ENCODE data around the gene KAZN. TPM values are rescaled to one million over a fixed set of nuclear protein-coding genes. Genes with fewer than 3 reads are reported as not detected.
A peak's percentile ranks its signal among the peaks of the same experiment; 100 is the strongest.

KAZN gene
- total and polyA plus RNA-seq, 2 donors, result 7.2 to 8.4 TPM

- no peak for DNase-seq (ENCODE audit: extremely low spot score)
- no peak overlapping the region for H3K4me3 ChIP-seq (ENCODE audit: low read depth, low read length)
- no peaks in the 10 kb centered on the region for H3K4me1 ChIP-seq (ENCODE audit: insufficient read depth)
- 72% methylated on average over 5 of the region's 5 CpGs for WGBS
- H3K36me3 ChIP-seq (ENCODE audit: insufficient read depth), result no peaks in the 10 kb centered on the region
- no peak overlapping the region for H3K27ac ChIP-seq (ENCODE audit: low read depth)
Observed at GRCh38 chr1:14594045-14594444, 4.4 kb upstream of the KAZN start.

DNA sequence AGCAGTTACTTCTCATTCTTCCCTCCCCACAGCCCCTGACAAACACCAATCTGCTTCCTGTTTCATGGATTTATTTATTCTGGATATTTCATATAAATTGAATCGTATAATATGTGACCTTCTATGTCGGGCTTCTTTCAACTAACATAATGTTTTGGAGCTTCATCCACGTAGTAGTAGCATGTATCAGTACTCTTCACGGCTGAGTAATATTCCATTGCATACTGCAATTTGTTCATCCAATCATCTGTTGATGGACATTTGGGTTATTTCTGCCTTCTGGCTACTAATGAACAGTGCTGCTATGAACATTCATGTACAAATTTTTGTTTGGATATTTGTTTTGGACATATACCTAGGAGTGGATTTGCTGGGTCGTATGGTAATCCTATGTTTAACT is 1.9 kb upstream of the KAZN start:
- Histone ChIP-seq H3K4me1 (ENCODE audit: insufficient read depth) (no peaks in the 10 kb centered on the region), H3K27ac (ENCODE audit: low read depth) (no peak overlapping the region), H3K36me3 (ENCODE audit: insufficient read depth) (no peaks in the 10 kb centered on the region), H3K4me3 (ENCODE audit: low read depth, low read length) (no peak overlapping the region)
- WGBS, result 88% methylated on average over 5 of the region's 5 CpGs
- no peak for DNase-seq (ENCODE audit: extremely low spot score)

- no peaks in the 10 kb centered on the region for H3K36me3 ChIP-seq (ENCODE audit: insufficient read depth)
- no peak overlapping the region for H3K27ac ChIP-seq (ENCODE audit: low read depth)
- WGBS, result 55% methylated on average over 10 of the region's 10 CpGs
- H3K4me3 ChIP-seq (ENCODE audit: low read depth, low read length), result no peak overlapping the region
- no peaks in the 10 kb centered on the region for H3K4me1 ChIP-seq (ENCODE audit: insufficient read depth)
- no peak for DNase-seq (ENCODE audit: extremely low spot score)
Observed at GRCh38 chr1:14597343-14598006, 1.0 kb upstream of the KAZN start.

- Histone ChIP-seq H3K4me1 (ENCODE audit: insufficient read depth) (no peaks in the 10 kb centered on the region), H3K4me3 (ENCODE audit: low read depth, low read length) (peak overlapping the region; percentile 70), H3K36me3 (ENCODE audit: insufficient read depth) (no peaks in the 10 kb centered on the region), H3K27ac (ENCODE audit: low read depth) (no peak overlapping the region)
- no peak for DNase-seq (ENCODE audit: extremely low spot score)
- WGBS, result 3% methylated on average over 26 of the region's 26 CpGs
Observed at GRCh38 chr1:14598007-14598497, 433 bp upstream of the KAZN start.

DNA sequence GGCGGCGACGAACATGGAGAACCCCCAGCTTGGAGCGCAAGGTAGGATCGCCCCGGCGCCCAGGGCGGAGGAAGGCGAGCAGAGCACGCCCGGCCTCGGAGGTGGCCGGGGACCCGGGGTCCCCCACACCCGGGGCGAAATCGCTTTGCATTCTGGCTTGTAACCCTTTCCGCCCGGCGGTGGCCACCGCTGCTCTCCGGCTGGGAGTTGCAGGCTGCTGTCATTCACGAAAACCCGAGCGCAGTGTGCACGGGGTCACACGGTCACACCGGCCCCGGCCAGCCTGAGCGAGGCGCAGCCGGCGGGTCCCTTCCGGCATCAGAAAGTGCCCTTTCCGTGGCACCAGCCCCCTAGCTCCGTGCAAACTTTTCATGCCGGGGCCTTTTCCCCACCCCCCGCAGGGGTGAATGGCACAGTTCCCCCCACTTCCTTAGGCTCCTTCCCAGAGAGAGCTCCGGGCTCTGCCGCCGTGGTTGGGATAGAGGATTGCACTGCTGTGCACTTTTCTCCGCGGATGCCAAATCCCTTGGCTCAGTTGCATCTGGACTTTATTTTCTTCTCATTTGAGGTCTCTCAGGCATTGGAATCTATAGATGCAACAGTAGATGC is 802 bp downstream of the KAZN start:
- H3K27ac ChIP-seq (ENCODE audit: low read depth), result no peak overlapping the region
- 1% methylated on average over 43 of the region's 43 CpGs for WGBS
- no peaks in the 10 kb centered on the region for H3K4me1 ChIP-seq (ENCODE audit: insufficient read depth)
- no peak for DNase-seq (ENCODE audit: extremely low spot score)
- H3K36me3 ChIP-seq (ENCODE audit: insufficient read depth), result no peaks in the 10 kb centered on the region
- H3K4me3 ChIP-seq (ENCODE audit: low read depth, low read length), result peak overlapping the region; percentile 70

GRCh38 chr1:14599800-14600199 is 1.3 kb downstream of the KAZN start:
- no peak overlapping the region for H3K27ac ChIP-seq (ENCODE audit: low read depth)
- H3K36me3 ChIP-seq (ENCODE audit: insufficient read depth), result no peaks in the 10 kb centered on the region
- 24% methylated on average over 6 of the region's 6 CpGs for WGBS

GRCh38 chr1:14600405-14601112 is 2.1 kb downstream of the KAZN start:
- H3K27ac ChIP-seq (ENCODE audit: low read depth), result no peak overlapping the region
- H3K36me3 ChIP-seq (ENCODE audit: insufficient read depth), result no peaks in the 10 kb centered on the region
- H3K4me3 ChIP-seq (ENCODE audit: low read depth, low read length), result no peak overlapping the region
- no peak for DNase-seq (ENCODE audit: extremely low spot score)
- H3K4me1 ChIP-seq (ENCODE audit: insufficient read depth), result no peaks in the 10 kb centered on the region
- 59% methylated on average over 12 of the region's 12 CpGs for WGBS

More at GRCh38 chr1:14599800-14600199, 1.3 kb downstream of the KAZN start:
- DNase-seq (ENCODE audit: extremely low spot score), result no peak
- no peak overlapping the region for H3K4me3 ChIP-seq (ENCODE audit: low read depth, low read length)
- H3K4me1 ChIP-seq (ENCODE audit: insufficient read depth), result no peaks in the 10 kb centered on the region

- DNase-seq (ENCODE audit: extremely low spot score), result no peak
- Histone ChIP-seq H3K4me1 (ENCODE audit: insufficient read depth) (no peaks in the 10 kb centered on the region), H3K4me3 (ENCODE audit: low read depth, low read length) (no peak overlapping the region), H3K27ac (ENCODE audit: low read depth) (no peak overlapping the region), H3K36me3 (ENCODE audit: insufficient read depth) (no peaks in the 10 kb centered on the region)
- WGBS, result 18% methylated on average over 9 of the region's 9 CpGs
Observed at GRCh38 chr1:14602136-14602535, 3.7 kb downstream of the KAZN start.

DNA sequence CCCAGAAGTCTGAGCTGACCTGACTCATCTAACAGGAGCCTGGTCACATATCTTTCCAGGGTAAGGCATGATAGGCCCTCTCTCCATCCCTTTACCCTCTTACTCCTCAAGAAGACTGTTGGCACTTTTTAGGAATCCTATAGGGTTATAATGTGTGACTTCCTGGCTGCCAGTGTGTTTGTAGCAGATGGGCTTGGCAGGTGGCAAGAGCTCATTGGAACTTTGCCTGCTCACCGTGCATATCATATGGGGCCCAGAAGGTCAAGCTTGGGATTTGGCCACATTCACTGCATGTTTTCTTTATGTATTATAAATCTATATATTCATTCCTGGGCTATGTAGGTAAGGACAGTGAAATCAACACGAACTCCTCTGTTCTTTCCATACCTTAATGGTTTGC is 5.2 kb downstream of the KAZN start:
- H3K36me3 ChIP-seq (ENCODE audit: insufficient read depth), result no peaks in the 10 kb centered on the region
- no peak for DNase-seq (ENCODE audit: extremely low spot score)
- no peak overlapping the region for H3K27ac ChIP-seq (ENCODE audit: low read depth)
- 94% methylated on average over 2 of the region's 2 CpGs for WGBS
- H3K4me3 ChIP-seq (ENCODE audit: low read depth, low read length), result no peak overlapping the region
- no peaks in the 10 kb centered on the region for H3K4me1 ChIP-seq (ENCODE audit: insufficient read depth)

- Histone ChIP-seq H3K4me1 (ENCODE audit: insufficient read depth) (no peaks in the 10 kb centered on the region), H3K36me3 (ENCODE audit: insufficient read depth) (no peaks in the 10 kb centered on the region), H3K4me3 (ENCODE audit: low read depth, low read length) (no peak overlapping the region), H3K27ac (ENCODE audit: low read depth) (no peak overlapping the region)
- no peak for DNase-seq (ENCODE audit: extremely low spot score)
- 95% methylated on average over 5 of the region's 5 CpGs for WGBS
Observed at GRCh38 chr1:14604414-14604813, 5.9 kb downstream of the KAZN start.

GRCh38 chr1:14605945-14606344 is 7.5 kb downstream of the KAZN start:
- DNase-seq (ENCODE audit: extremely low spot score), result no peak
- Histone ChIP-seq H3K27ac (ENCODE audit: low read depth) (no peak overlapping the region), H3K36me3 (ENCODE audit: insufficient read depth) (no peaks in the 10 kb centered on the region), H3K4me3 (ENCODE audit: low read depth, low read length) (no peak overlapping the region), H3K4me1 (ENCODE audit: insufficient read depth) (no peaks in the 10 kb centered on the region)
- WGBS, result 97% methylated on average over 1 of the region's 1 CpG

GRCh38 chr1:14606632-14607031 is 8.1 kb downstream of the KAZN start:
- Histone ChIP-seq H3K27ac (ENCODE audit: low read depth) (no peak overlapping the region), H3K4me1 (ENCODE audit: insufficient read depth) (no peaks in the 10 kb centered on the region), H3K4me3 (ENCODE audit: low read depth, low read length) (no peak overlapping the region), H3K36me3 (ENCODE audit: insufficient read depth) (no peaks in the 10 kb centered on the region)
- WGBS, result 45% methylated on average over 1 of the region's 1 CpG
- no peak for DNase-seq (ENCODE audit: extremely low spot score)

GRCh38 chr1:14607295-14607694 is 8.8 kb downstream of the KAZN start:
- DNase-seq (ENCODE audit: extremely low spot score), result no peak
- no peaks in the 10 kb centered on the region for H3K36me3 ChIP-seq (ENCODE audit: insufficient read depth)
- no peak overlapping the region for H3K27ac ChIP-seq (ENCODE audit: low read depth)
- no peak overlapping the region for H3K4me3 ChIP-seq (ENCODE audit: low read depth, low read length)
- WGBS, result 90% methylated on average over 5 of the region's 5 CpGs
- H3K4me1 ChIP-seq (ENCODE audit: insufficient read depth), result no peaks in the 10 kb centered on the region

- Histone ChIP-seq H3K27ac (ENCODE audit: low read depth) (no peak overlapping the region), H3K4me3 (ENCODE audit: low read depth, low read length) (no peak overlapping the region), H3K4me1 (ENCODE audit: insufficient read depth) (no peaks in the 10 kb centered on the region), H3K36me3 (ENCODE audit: insufficient read depth) (no peaks in the 10 kb centered on the region)
- 95% methylated on average over 3 of the region's 3 CpGs for WGBS
- DNase-seq (ENCODE audit: extremely low spot score), result no peak
Observed at GRCh38 chr1:14608308-14608707, 9.8 kb downstream of the KAZN start.
